ENCODE data around the gene PRMT3. TPM values are rescaled to one million over a fixed set of nuclear protein-coding genes. Genes with fewer than 3 reads are reported as not detected.
"Not testable (repeated sequence)": the region's sequence is repeated elsewhere in the genome, so short reads cannot be mapped to it uniquely, and the experiment has no call there.

PRMT3 gene
- total and polyA plus RNA-seq, 7 donors = 6.3 to 23.2 (median 17.2) TPM

DNA sequence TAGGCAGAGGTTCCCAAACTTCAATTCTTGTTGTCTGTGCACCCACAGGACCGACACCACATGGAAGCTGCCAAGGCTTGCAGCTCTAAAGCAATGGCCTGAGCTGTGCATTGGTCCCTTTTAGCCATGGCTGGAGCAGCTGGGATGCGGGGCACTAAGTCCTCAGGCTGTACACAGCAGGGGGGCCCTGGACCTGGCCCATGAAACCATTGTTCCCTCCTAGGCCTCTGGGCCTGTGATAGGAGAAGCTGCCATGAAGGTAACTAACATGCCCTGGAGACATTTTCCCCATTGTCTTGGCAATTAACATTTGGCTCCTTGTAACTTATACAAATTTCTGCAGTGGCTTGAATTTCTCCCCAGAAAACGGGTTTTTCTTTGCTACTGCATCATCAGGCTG, 168.3 kb downstream of the PRMT3 start:
- H3K4me3 ChIP-seq = no peak overlapping the region
- H3K27me3 ChIP-seq (ENCODE audit: insufficient read depth in 3 of 3, low read length in 2 of 3) = no peaks in the 10 kb centered on the region
- no peaks in the 10 kb centered on the region for H3K4me1 ChIP-seq
- TF ChIP-seq, protein P1, sequence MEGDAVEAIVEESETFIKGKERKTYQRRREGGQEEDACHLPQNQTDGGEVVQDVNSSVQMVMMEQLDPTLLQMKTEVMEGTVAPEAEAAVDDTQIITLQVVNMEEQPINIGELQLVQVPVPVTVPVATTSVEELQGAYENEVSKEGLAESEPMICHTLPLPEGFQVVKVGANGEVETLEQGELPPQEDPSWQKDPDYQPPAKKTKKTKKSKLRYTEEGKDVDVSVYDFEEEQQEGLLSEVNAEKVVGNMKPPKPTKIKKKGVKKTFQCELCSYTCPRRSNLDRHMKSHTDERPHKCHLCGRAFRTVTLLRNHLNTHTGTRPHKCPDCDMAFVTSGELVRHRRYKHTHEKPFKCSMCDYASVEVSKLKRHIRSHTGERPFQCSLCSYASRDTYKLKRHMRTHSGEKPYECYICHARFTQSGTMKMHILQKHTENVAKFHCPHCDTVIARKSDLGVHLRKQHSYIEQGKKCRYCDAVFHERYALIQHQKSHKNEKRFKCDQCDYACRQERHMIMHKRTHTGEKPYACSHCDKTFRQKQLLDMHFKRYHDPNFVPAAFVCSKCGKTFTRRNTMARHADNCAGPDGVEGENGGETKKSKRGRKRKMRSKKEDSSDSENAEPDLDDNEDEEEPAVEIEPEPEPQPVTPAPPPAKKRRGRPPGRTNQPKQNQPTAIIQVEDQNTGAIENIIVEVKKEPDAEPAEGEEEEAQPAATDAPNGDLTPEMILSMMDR (IDR thresholded peaks at IDR 0.05) = no peak
- ATAC-seq = no peak
- no peak for DNase-seq
- H3K36me3 ChIP-seq (ENCODE audit: insufficient read depth in 1 of 2, low read depth in 1 of 2) = no peaks in the 10 kb centered on the region
- no peak overlapping the region for H3K27ac ChIP-seq
- WGBS, 3 donors = 56 to 57% (median 57%) methylated on average over 3 of the region's 3 CpGs
- H3K9me3 ChIP-seq = no peaks in the 10 kb centered on the region
- intact Hi-C loops (cut with DNase I) = no loop called here

DNA sequence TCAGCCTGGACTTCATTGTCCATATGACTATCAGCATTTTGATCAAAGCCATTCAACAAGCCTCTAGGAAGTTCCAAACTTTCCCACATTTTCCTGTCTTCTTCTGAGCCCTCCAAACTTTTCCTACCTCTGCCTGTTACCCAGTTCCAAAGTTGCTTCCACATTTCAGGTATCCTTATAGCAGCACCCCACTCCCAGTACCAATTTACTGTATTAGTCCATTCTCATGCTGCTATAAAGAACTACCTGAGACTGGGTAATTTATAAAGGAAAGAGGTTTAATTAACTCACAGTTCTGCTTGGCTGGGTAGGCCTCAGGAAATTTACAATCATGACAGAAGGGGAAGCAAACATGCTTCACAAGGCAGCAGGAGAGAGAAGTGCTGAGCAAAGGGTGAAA, 168.9 kb downstream of the PRMT3 start:
- H3K27ac ChIP-seq; H3K36me3 ChIP-seq (ENCODE audit: insufficient read depth in 1 of 2, low read depth in 1 of 2); H3K27me3 ChIP-seq (ENCODE audit: insufficient read depth in 3 of 3, low read length in 2 of 3); DNase-seq; H3K9me3 ChIP-seq; H3K4me3 ChIP-seq; ATAC-seq; intact Hi-C loops (cut with DNase I); H3K4me1 ChIP-seq: not testable (repeated sequence)

DNA sequence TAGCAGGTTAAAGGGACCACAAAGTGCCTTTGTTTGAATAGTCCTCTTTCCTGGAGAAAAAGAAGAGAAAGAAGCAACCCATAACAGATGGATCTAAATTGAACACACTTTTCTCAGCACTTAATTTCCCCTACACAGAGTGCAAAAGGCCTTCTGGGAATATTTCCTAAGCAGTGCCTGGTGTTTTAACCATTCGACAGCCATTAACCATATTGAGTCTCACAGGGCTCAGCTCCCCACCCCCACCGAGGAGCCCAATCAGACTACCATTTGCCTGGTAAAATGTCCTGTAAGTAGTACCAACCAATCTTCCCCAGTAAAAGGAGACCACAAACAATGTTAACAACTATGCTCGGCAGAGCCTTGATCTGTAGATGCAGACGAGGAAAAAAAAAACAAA, 171.2 kb downstream of the PRMT3 start:
- H3K27ac ChIP-seq = no peak overlapping the region
- TF ChIP-seq, protein P1 (IDR thresholded peaks at IDR 0.05) = no peak
- H3K9me3 ChIP-seq = no peaks in the 10 kb centered on the region
- no peaks in the 10 kb centered on the region for H3K36me3 ChIP-seq (ENCODE audit: insufficient read depth in 1 of 2, low read depth in 1 of 2)
- ATAC-seq = no peak
- 80 to 89% (median 85%) methylated on average over 4 of the region's 4 CpGs for WGBS, 3 donors
- DNase-seq = no peak
- no peaks in the 10 kb centered on the region for H3K4me1 ChIP-seq
- H3K27me3 ChIP-seq (ENCODE audit: insufficient read depth in 3 of 3, low read length in 2 of 3) = no peaks in the 10 kb centered on the region
- H3K4me3 ChIP-seq = no peak overlapping the region
- intact Hi-C loops (cut with DNase I) = no loop called here

Other genes with a start within 250 kb of the PRMT3 start
- gene DBX1, start 227.2 kb upstream of the PRMT3 start, total RNA-seq = not detected
- not detected for gene DBX1, start 227.2 kb upstream of the PRMT3 start, polyA plus RNA-seq
- gene HTATIP2, start 24.0 kb upstream of the PRMT3 start, total RNA-seq = 10 to 100 TPM; 31.3 to 62.9 (median 45.6) TPM
- 100 to 1,000 TPM in 1 of 3 donors, 10 to 100 TPM in 2; 54.4 to 184 (median 60.8) TPM for gene HTATIP2, start 24.0 kb upstream of the PRMT3 start, polyA plus RNA-seq
- gene SLC6A5, start 211.9 kb downstream of the PRMT3 start, total RNA-seq = not detected
- not detected for gene SLC6A5, start 211.9 kb downstream of the PRMT3 start, polyA plus RNA-seq